DND-41 (cell line): ENCODE data around the gene TMEM239.

Source experiments
- ATAC-seq: fragments of 200-7000 bp; cut with Tn5 transposase; 3 replicates; pipeline ENCODE4 v1.9.1; 2021; ENCODE audit warnings: low read depth; ENCODE audit not compliant: insufficient read depth
- DNase-seq: peaks from one replicate; pipeline ENCODE4 v3.0.0-alpha.2; 2020
- H2AFZ ChIP-seq: 2 replicates; pipeline ENCODE4 v1.6.0; 2012; ENCODE audit warnings: low read depth, low read length
- H3K27ac ChIP-seq: 2 replicates; pipeline ENCODE4 v1.5.1; 2012; ENCODE audit warnings: low read length, inconsistent platforms
- H3K27me3 ChIP-seq: fragments of 200-600 bp; sonication (generic); 2 replicates; pipeline ENCODE4 v1.6.0; 2012; ENCODE audit warnings: low read length, mild to moderate bottlenecking, inconsistent platforms; ENCODE audit not compliant: insufficient read depth, poor library complexity
- H3K36me3 ChIP-seq: 2 replicates; pipeline ENCODE4 v1.5.1; 2012; ENCODE audit warnings: low read length, inconsistent platforms; ENCODE audit not compliant: insufficient read depth
- H3K4me1 ChIP-seq: 2 replicates; pipeline ENCODE4 v1.5.1; 2012; ENCODE audit warnings: mild to moderate bottlenecking, low read length; ENCODE audit not compliant: insufficient read depth
- H3K4me2 ChIP-seq: 2 replicates; pipeline ENCODE4 v1.6.0; 2012; ENCODE audit warnings: mild to moderate bottlenecking, moderate library complexity, low read length, inconsistent platforms; ENCODE audit not compliant: insufficient read depth
- H3K4me3 ChIP-seq, 2 experiments: fragments of 200-600 bp in 1 of 2; shearing (Covaris generic) in 1 of 2; 2 replicates each; pipeline ENCODE4 v1.5.1; 2012 to 2016; ENCODE audit warnings: inconsistent platforms in 2 of 2, low read length in 2 of 2, mild to moderate bottlenecking in 2 of 2, low read depth in 1 of 2, moderate library complexity in 1 of 2
- H3K79me2 ChIP-seq: 2 replicates; pipeline ENCODE4 v1.6.0; 2012; ENCODE audit warnings: low read length, inconsistent platforms; ENCODE audit not compliant: insufficient read depth
- H3K9ac ChIP-seq: 2 replicates; pipeline ENCODE4 v1.6.0; 2012; ENCODE audit warnings: low read depth, mild to moderate bottlenecking, inconsistent platforms, low read length, moderate library complexity
- H3K9me3 ChIP-seq: 2 replicates; pipeline ENCODE4 v1.5.1; 2012; ENCODE audit warnings: low read length, moderate library complexity, mild to moderate bottlenecking, inconsistent platforms; ENCODE audit not compliant: insufficient read depth, severe bottlenecking
- H4K20me1 ChIP-seq: 2 replicates; pipeline ENCODE4 v1.6.0; 2012; ENCODE audit warnings: low read length; ENCODE audit not compliant: insufficient read depth
- EZH2 ChIP-seq: IDR thresholded peaks from 3 replicates; pipeline ENCODE4 v1.6.1; 2012; ENCODE audit warnings: borderline replicate concordance, low read depth, mild to moderate bottlenecking, moderate library complexity, low read length, inconsistent platforms; ENCODE audit not compliant: severe bottlenecking
- TF ChIP-seq, protein P1 (sequence below): IDR thresholded peaks from 2 replicates; pipeline ENCODE4 v1.5.1; 2012; ENCODE audit warnings: borderline replicate concordance, low read length, moderate library complexity, mild to moderate bottlenecking; ENCODE audit not compliant: poor library complexity, severe bottlenecking; ENCODE audit errors: extremely low read depth

Gene TMEM239

GRCh38 chr20:2847802-2848201, 31.6 kb downstream of the TMEM239 start:
- no peak overlapping the region for H3K27ac ChIP-seq
- no peak for TF ChIP-seq EZH2
- TF ChIP-seq, protein P1, sequence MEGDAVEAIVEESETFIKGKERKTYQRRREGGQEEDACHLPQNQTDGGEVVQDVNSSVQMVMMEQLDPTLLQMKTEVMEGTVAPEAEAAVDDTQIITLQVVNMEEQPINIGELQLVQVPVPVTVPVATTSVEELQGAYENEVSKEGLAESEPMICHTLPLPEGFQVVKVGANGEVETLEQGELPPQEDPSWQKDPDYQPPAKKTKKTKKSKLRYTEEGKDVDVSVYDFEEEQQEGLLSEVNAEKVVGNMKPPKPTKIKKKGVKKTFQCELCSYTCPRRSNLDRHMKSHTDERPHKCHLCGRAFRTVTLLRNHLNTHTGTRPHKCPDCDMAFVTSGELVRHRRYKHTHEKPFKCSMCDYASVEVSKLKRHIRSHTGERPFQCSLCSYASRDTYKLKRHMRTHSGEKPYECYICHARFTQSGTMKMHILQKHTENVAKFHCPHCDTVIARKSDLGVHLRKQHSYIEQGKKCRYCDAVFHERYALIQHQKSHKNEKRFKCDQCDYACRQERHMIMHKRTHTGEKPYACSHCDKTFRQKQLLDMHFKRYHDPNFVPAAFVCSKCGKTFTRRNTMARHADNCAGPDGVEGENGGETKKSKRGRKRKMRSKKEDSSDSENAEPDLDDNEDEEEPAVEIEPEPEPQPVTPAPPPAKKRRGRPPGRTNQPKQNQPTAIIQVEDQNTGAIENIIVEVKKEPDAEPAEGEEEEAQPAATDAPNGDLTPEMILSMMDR: no peak
- ATAC-seq: no peak

DNA sequence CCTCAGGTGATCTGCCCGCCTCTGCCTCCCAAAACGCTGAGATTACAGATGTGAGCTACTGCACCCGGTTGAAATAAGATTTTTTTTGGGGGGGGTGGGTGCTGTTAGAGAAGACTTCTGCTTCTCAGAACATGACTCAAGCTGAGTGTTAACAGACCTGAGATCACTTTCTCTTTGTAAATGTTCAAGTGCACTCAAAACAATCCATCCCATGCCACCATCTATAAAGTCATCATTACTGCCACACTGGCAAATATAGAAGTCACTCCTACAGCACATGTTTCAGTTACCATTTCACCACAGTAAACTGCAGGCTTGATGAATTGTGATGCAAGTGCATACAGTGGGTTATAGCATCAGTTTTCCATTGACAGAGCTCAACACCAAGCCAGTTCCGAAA, 33.4 kb downstream of the TMEM239 start:
- Histone ChIP-seq H3K4me2 (no peak overlapping the region), H3K79me2 (no peaks in the 10 kb centered on the region), H3K9ac (no peak overlapping the region), H3K36me3 (no peaks in the 10 kb centered on the region), H3K4me1 (no peaks in the 10 kb centered on the region), H3K4me3 (no peak overlapping the region), H2AFZ (no peak overlapping the region), H3K9me3 (no peaks in the 10 kb centered on the region), H3K27ac (no peak overlapping the region), H4K20me1 (peaks cover 16% of the 10 kb centered on the region), H3K27me3 (no peaks in the 10 kb centered on the region)
- TF ChIP-seq EZH2: no peak
- TF ChIP-seq, protein P1: no peak
- DNase-seq (no peak), ATAC-seq (no peak)

More at GRCh38 chr20:2847802-2848201, 31.6 kb downstream of the TMEM239 start:
- Histone ChIP-seq H3K79me2 (no peaks in the 10 kb centered on the region), H3K4me3 (no peak overlapping the region), H3K9ac (no peak overlapping the region), H3K27me3 (no peaks in the 10 kb centered on the region), H3K4me2 (no peak overlapping the region), H3K9me3 (no peaks in the 10 kb centered on the region), H2AFZ (no peak overlapping the region), H3K4me1 (no peaks in the 10 kb centered on the region), H3K36me3 (no peaks in the 10 kb centered on the region), H4K20me1 (peaks cover 16% of the 10 kb centered on the region)
- peak; percentile 2 for DNase-seq

GRCh38 chr20:2851086-2851485, 34.9 kb downstream of the TMEM239 start:
- Histone ChIP-seq H3K9me3 (no peaks in the 10 kb centered on the region), H4K20me1 (peaks cover 19% of the 10 kb centered on the region), H3K27ac (no peak overlapping the region), H3K36me3 (no peaks in the 10 kb centered on the region), H3K27me3 (no peaks in the 10 kb centered on the region), H3K9ac (no peak overlapping the region), H2AFZ (no peak overlapping the region), H3K4me3 (no peak overlapping the region), H3K79me2 (no peaks in the 10 kb centered on the region), H3K4me1 (no peaks in the 10 kb centered on the region), H3K4me2 (no peak overlapping the region)
- ATAC-seq: no peak
- TF ChIP-seq, protein P1: no peak
- no peak for TF ChIP-seq EZH2
- peak; percentile 2 for DNase-seq

GRCh38 chr20:2858591-2858990, 42.4 kb downstream of the TMEM239 start:
- Histone ChIP-seq H3K4me2 (no peak overlapping the region), H3K36me3 (peaks cover 22% of the 10 kb centered on the region), H3K4me3 (no peak overlapping the region), H3K9me3 (no peaks in the 10 kb centered on the region), H2AFZ (no peak overlapping the region), H3K27ac (no peak overlapping the region), H4K20me1 (peaks cover 15% of the 10 kb centered on the region), H3K9ac (no peak overlapping the region), H3K27me3 (no peaks in the 10 kb centered on the region), H3K4me1 (no peaks in the 10 kb centered on the region), H3K79me2 (no peaks in the 10 kb centered on the region)
- no peak for ATAC-seq
- no peak for DNase-seq
- TF ChIP-seq, protein P1: no peak
- no peak for TF ChIP-seq EZH2
